ENCODE measurements around the gene TMEM192. TPM values are rescaled to one million over a fixed set of nuclear protein-coding genes. Genes with fewer than 3 reads are reported as not detected.

Gene TMEM192
- total RNA-seq, 1 experiment from 2014 or later, result 31.6 TPM

GRCh38 chr4:165059386-165059785 lies 53.3 kb downstream of the TMEM192 start:
- DNase-seq (ENCODE audit: unreplicated experiment), result no peak
- Mint-ChIP-seq H3K4me3 (ENCODE audit: unreplicated experiment) (no peak overlapping the region), H3K27ac (ENCODE audit: low read depth, unreplicated experiment) (no peak overlapping the region), H3K36me3 (ENCODE audit: insufficient read depth, unreplicated experiment) (no peaks in the 10 kb centered on the region), H3K27me3 (ENCODE audit: insufficient read depth, unreplicated experiment) (no peaks in the 10 kb centered on the region), H3K9me3 (ENCODE audit: unreplicated experiment) (no peaks in the 10 kb centered on the region), H3K4me1 (ENCODE audit: insufficient read depth, unreplicated experiment) (no peaks in the 10 kb centered on the region)
- TF ChIP-seq CTCF (IDR thresholded peaks at IDR 0.05; ENCODE audit: unreplicated experiment), result no peak
- CTCF ChIA-PET, result interaction anchor here (1.2 kb wide), 1 partner anchor 279 kb away, joined by 4 read pairs; no protein-coding TSS in a partner anchor
- POLR2A ChIA-PET, result interaction anchor here (0.6 kb wide), 1 partner anchor 1300 kb away, joined by 3 read pairs; no protein-coding TSS in a partner anchor
- BruUV-seq (replicated peaks), result no TSS peak
- intact Hi-C loops (cut with micrococcal nuclease), result no loop called here

DNA sequence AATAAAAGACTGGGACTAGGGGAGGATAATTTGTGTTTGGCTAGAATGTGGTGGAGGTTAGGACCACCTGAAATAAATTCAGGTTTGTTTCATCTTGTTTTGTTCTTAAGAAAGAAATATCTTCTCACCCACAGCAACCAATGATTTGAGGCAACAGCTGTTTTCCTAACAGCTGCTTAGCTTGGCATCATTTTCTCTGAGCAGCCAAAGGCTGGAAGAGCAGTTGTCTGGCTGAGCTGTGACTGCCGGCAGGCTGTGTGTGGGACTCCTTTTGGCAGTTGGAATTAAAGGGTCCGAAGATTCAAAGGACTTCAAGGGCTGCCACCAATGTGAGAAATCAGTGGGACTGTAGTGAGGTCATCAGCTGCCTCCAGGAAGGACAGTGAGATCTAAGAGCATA lies 54.0 kb downstream of the TMEM192 start:
- DNase-seq (ENCODE audit: unreplicated experiment), result no peak
- no peaks in the 10 kb centered on the region for H3K9me3 Mint-ChIP-seq (ENCODE audit: unreplicated experiment)
- H3K27ac Mint-ChIP-seq (ENCODE audit: low read depth, unreplicated experiment), result no peak overlapping the region
- no peak for TF ChIP-seq CTCF (IDR thresholded peaks at IDR 0.05; ENCODE audit: unreplicated experiment)
- intact Hi-C loops (cut with micrococcal nuclease), result no loop called here
- ChIA-PET POLR2A (interaction anchor here (0.6 kb wide), 1 partner anchor 1299 kb away, joined by 3 read pairs; no protein-coding TSS in a partner anchor), CTCF (interaction anchor here (0.5 to 1.2 kb wide), 2 partner anchors 240 to 279 kb away, joined by 3 to 4 read pairs; no protein-coding TSS in a partner anchor)
- no peak overlapping the region for H3K4me3 Mint-ChIP-seq (ENCODE audit: unreplicated experiment)
- no peaks in the 10 kb centered on the region for H3K36me3 Mint-ChIP-seq (ENCODE audit: insufficient read depth, unreplicated experiment)
- H3K27me3 Mint-ChIP-seq (ENCODE audit: insufficient read depth, unreplicated experiment), result no peaks in the 10 kb centered on the region
- no peaks in the 10 kb centered on the region for H3K4me1 Mint-ChIP-seq (ENCODE audit: insufficient read depth, unreplicated experiment)
- no TSS peak for BruUV-seq (replicated peaks)

DNA sequence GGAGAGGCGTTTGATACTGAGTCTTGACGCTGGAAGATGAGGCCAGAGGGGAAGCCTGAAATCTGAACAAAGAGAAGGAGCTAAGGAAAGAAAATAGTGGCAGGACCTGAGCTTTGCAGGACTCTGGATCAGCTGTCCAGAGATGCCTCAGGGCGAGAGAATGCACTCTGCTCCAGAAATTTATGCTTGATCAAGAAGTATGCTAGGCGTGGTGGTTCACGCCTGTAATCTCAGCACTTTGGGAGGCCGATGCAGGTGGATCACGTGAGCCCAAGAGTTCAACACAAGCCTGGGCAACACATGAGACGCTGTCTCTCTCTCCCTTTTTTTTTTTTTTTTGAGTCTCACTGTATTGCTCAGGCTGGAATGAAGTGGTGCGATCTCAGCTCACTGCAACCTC lies 57.1 kb downstream of the TMEM192 start:
- Mint-ChIP-seq H3K4me3 (ENCODE audit: unreplicated experiment) (no peak overlapping the region), H3K27ac (ENCODE audit: low read depth, unreplicated experiment) (no peak overlapping the region), H3K36me3 (ENCODE audit: insufficient read depth, unreplicated experiment) (no peaks in the 10 kb centered on the region), H3K9me3 (ENCODE audit: unreplicated experiment) (no peaks in the 10 kb centered on the region), H3K27me3 (ENCODE audit: insufficient read depth, unreplicated experiment) (no peaks in the 10 kb centered on the region), H3K4me1 (ENCODE audit: insufficient read depth, unreplicated experiment) (no peaks in the 10 kb centered on the region)
- no peak for DNase-seq (ENCODE audit: unreplicated experiment)
- TF ChIP-seq CTCF (IDR thresholded peaks at IDR 0.05; ENCODE audit: unreplicated experiment), result no peak
- ChIA-PET POLR2A (no interaction called here), CTCF (interaction anchor here (0.6 to 1.0 kb wide), 3 partner anchors 41 to 217 kb away, joined by 3 read pairs; no protein-coding TSS in a partner anchor)
- BruUV-seq (replicated peaks), result no TSS peak
- intact Hi-C loops (cut with micrococcal nuclease), result no loop called here

DNA sequence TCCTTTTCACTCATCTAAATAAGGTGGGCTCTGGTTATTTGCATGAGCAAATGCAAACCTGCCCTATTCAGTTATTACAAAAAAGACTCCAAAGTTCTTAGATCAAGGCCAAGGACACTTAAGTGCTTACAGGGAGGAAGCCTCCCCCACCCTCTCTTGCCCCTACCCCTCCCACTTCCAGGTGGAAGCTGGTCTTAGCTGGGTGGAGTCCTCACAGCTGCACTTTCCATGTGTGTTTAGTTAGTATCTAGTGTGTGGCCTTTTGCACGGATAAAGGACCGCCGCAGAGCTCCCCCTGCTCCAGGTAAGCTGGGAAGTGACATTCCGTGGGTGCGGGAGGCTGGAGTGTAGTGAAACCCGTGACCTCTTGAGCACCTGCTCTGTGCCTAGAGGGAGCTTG lies 59.0 kb downstream of the TMEM192 start, which contains the start of gene TRIM75:
TRIM75 (plus strand) TSS at position 222 of the 400 bp plus-strand sequence. CDS start 5,282 bp downstream, outside the sequence.
- Mint-ChIP-seq H3K4me1 (ENCODE audit: insufficient read depth, unreplicated experiment) (no peaks in the 10 kb centered on the region), H3K27ac (ENCODE audit: low read depth, unreplicated experiment) (peak within 1 kb of the TSS; percentile 62), H3K27me3 (ENCODE audit: insufficient read depth, unreplicated experiment) (no peaks in the 10 kb centered on the region), H3K9me3 (ENCODE audit: unreplicated experiment) (no peaks in the 10 kb centered on the region), H3K4me3 (ENCODE audit: unreplicated experiment) (no peak within 1 kb of the TSS), H3K36me3 (ENCODE audit: insufficient read depth, unreplicated experiment) (no peaks in the 10 kb centered on the region)
- DNase-seq (ENCODE audit: unreplicated experiment), result no peak
- ChIA-PET CTCF (no interaction called here), POLR2A (no interaction called here)
- TF ChIP-seq CTCF (IDR thresholded peaks at IDR 0.05; ENCODE audit: unreplicated experiment), result no peak
- intact Hi-C loops (cut with micrococcal nuclease), result no loop called here
- BruUV-seq (replicated peaks), result no TSS peak
